ENCODE results near the gene ATG2A. TPM values are rescaled to one million over a fixed set of nuclear protein-coding genes. Genes with fewer than 3 reads are reported as not detected.

Gene ATG2A
- total and polyA plus RNA-seq, 2 of the 8 experiments (the other 6 are each of a cell fraction or from before 2014, with no cell fraction given) = 12.1 to 22.1 TPM

- no peak overlapping the region for H2AFZ ChIP-seq (ENCODE audit: low read length)
- H3K9ac ChIP-seq (replicated peaks in 1 of 4; ENCODE audit: extremely low read depth in 1 of 4, low read depth in 3 of 4, low read length in 3 of 4) = peak overlapping the region in 1 of 4 experiments; percentile 13; a peak in 1 of 7 replicates
- no peak overlapping the region for H3K4me2 ChIP-seq (ENCODE audit: insufficient read depth in 1 of 2, low read depth in 2 of 2, low read length in 2 of 2)
- peak overlapping the region; percentile 71; the same call in 1 of the 2 replicates for H2BK5ac ChIP-seq (ENCODE audit: low read depth, low read length)
- no peak overlapping the region for H3K14ac ChIP-seq (ENCODE audit: insufficient read length)
- H3K4me3 ChIP-seq (ENCODE audit: extremely low read depth in 1 of 4, insufficient read depth in 2 of 4, low read depth in 3 of 4, low read length in 4 of 4) = no peak overlapping the region
- H3K23me2 ChIP-seq (ENCODE audit: low read depth, low read length) = no peaks in the 10 kb centered on the region
- peak overlapping the region; percentile 2; the same call in 1 of the 2 replicates for H3K27ac ChIP-seq (ENCODE audit: low read depth, low read length)
- no peaks in the 10 kb centered on the region for H3K9me3 ChIP-seq (ENCODE audit: insufficient read depth in 2 of 2, low read depth in 1 of 2, low read length in 1 of 2)
- 82% methylated on average over 9 of the region's 9 CpGs; no CpG with 5 or more reads in 1 of the 2 experiments for WGBS, 2 experiments (ENCODE audit: extremely low coverage in 1 of 2, insufficient coverage in 1 of 2, insufficient read length in 1 of 2, insufficient replicate concordance in 2 of 2, low coverage in 1 of 2, low lambda C conversion rate in 2 of 2, missing lambda C conversion rate in 1 of 2)
- H3K18ac ChIP-seq (ENCODE audit: extremely low read depth, low read length) = peak overlapping the region; percentile 71; the same call in 1 of the 2 replicates
- H3K79me1 ChIP-seq (ENCODE audit: low read depth, low read length) = peaks cover 10% of the 10 kb centered on the region
- CTCF ChIA-PET (ENCODE audit: partially characterized antibody) = interaction anchor here (0.9 to 32.3 kb wide), 6 partner anchors 12 to 259 kb away, joined by 3 to 1058 read pairs (median 4); partner anchors contain the start of genes EHD1, FAU and MRPL49
- peak overlapping the region; percentile 81; the same call in 1 of the 2 replicates for H2BK15ac ChIP-seq (ENCODE audit: low read length)
- no peak overlapping the region for H4K5ac ChIP-seq (ENCODE audit: insufficient read length, low read depth, low read length)
- H3K4me1 ChIP-seq (replicated peaks in 1 of 4; ENCODE audit: control insufficient read depth in 3 of 4, insufficient read depth in 4 of 4, low read length in 3 of 4) = peaks cover 0 to 20% (median 15%) of the 10 kb centered on the region in 4 experiments; a peak in 6 of 7 replicates
- H2BK12ac ChIP-seq (ENCODE audit: low read depth, low read length) = peak overlapping the region; percentile 33; the same call in 1 of the 2 replicates
- peaks cover 0 to 2% of the 10 kb centered on the region in 2 experiments for H4K20me1 ChIP-seq (replicated peaks in 1 of 2; ENCODE audit: control insufficient read depth in 1 of 2, insufficient read depth in 2 of 2, low read length in 2 of 2)
- no peak overlapping the region for H2BK120ac ChIP-seq (replicated peaks; ENCODE audit: low read depth, low read length)
- no peaks in the 10 kb centered on the region; a peak in 2 of 8 replicates for H3K36me3 ChIP-seq (ENCODE audit: control insufficient read depth in 2 of 4, insufficient read depth in 4 of 4, low read length in 3 of 4)
- H4K8ac ChIP-seq (ENCODE audit: extremely low read depth, insufficient read depth, low read length) = peak overlapping the region; percentile 19; the same call in 1 of the 2 replicates
- H3K79me2 ChIP-seq (ENCODE audit: control insufficient read depth in 1 of 2, insufficient read depth in 2 of 2, low read length in 2 of 2) = peaks cover 0 to 9% of the 10 kb centered on the region in 2 experiments; a peak in 1 of 4 replicates
- H3K4ac ChIP-seq (replicated peaks; ENCODE audit: insufficient read length, low read depth, low read length) = no peak overlapping the region
- peak overlapping the region; percentile 86; the same call in 1 of the 2 replicates for H2AK5ac ChIP-seq (ENCODE audit: low read depth, low read length)
- H2BK20ac ChIP-seq (ENCODE audit: low read length) = no peak overlapping the region
- POLR2A ChIA-PET (ENCODE audit: partially characterized antibody) = interaction anchor here (0.6 to 25.7 kb wide), 4 partner anchors 21 to 529 kb away, joined by 3 to 408 read pairs (median 4); partner anchors contain the start of gene EHD1
- no peak for FAIRE-seq
- H3K23ac ChIP-seq (ENCODE audit: insufficient read length) = no peak overlapping the region
- H3K56ac ChIP-seq (replicated peaks; ENCODE audit: insufficient read length, low read depth, low read length) = no peak overlapping the region
- H4K91ac ChIP-seq (replicated peaks; ENCODE audit: insufficient read length, low read length) = peak overlapping the region; percentile 72
- DNase-seq (ENCODE audit: low read depth in 1 of 2, low spot score in 2 of 2) = no peak
- no peaks in the 10 kb centered on the region for H3K27me3 ChIP-seq (replicated peaks in 1 of 4; ENCODE audit: control insufficient read depth in 3 of 4, extremely low read depth in 1 of 4, insufficient read depth in 3 of 4, low read length in 3 of 4)
- TF ChIP-seq GTF2F1 (IDR thresholded peaks at IDR 0.05; ENCODE audit: borderline replicate concordance, low read depth, low read length) = no peak
- TF ChIP-seq ZNF274 (IDR thresholded peaks at IDR 0.05; ENCODE audit: borderline replicate concordance, extremely low read depth, low read length) = no peak
- TF ChIP-seq JUN (IDR thresholded peaks at IDR 0.05; ENCODE audit: low read depth, low read length) = no peak
- TF ChIP-seq TAF7 (optimal IDR thresholded peaks at IDR 0.05; ENCODE audit: borderline replicate concordance, low read depth, low read length) = no peak
- no peak for TF ChIP-seq JUND (IDR thresholded peaks at IDR 0.05; ENCODE audit: low read length)
- TF ChIP-seq TBP (IDR thresholded peaks at IDR 0.05; ENCODE audit: low read depth, low read length) = no peak
- no peak for TF ChIP-seq BCL11A (IDR thresholded peaks at IDR 0.05; ENCODE audit: low read depth in 2 of 2, low read length in 2 of 2)
- TF ChIP-seq TAF1 (IDR thresholded peaks at IDR 0.05; ENCODE audit: low read depth, low read length) = no peak
- no peak for TF ChIP-seq CHD2 (IDR thresholded peaks at IDR 0.05; ENCODE audit: low read length)
- no peak for TF ChIP-seq POU5F1 (IDR thresholded peaks at IDR 0.05; ENCODE audit: low read depth, low read length)
- no peak for TF ChIP-seq SRF (IDR thresholded peaks at IDR 0.05; ENCODE audit: low read depth, low read length)
- TF ChIP-seq POLR2A (IDR thresholded peaks at IDR 0.05; ENCODE audit: control extremely low read depth in 1 of 2, low read depth in 2 of 2, low read length in 2 of 2) = no peak
- TF ChIP-seq, protein P1, sequence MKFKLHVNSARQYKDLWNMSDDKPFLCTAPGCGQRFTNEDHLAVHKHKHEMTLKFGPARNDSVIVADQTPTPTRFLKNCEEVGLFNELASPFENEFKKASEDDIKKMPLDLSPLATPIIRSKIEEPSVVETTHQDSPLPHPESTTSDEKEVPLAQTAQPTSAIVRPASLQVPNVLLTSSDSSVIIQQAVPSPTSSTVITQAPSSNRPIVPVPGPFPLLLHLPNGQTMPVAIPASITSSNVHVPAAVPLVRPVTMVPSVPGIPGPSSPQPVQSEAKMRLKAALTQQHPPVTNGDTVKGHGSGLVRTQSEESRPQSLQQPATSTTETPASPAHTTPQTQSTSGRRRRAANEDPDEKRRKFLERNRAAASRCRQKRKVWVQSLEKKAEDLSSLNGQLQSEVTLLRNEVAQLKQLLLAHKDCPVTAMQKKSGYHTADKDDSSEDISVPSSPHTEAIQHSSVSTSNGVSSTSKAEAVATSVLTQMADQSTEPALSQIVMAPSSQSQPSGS (IDR thresholded peaks at IDR 0.05; ENCODE audit: low read length) = no peak
Observed at GRCh38 chr11:64862987-64863390, 54.0 kb downstream of the ATG2A start.
